Fibroblast of mammary gland (primary cell): ENCODE measurements around the gene HEXIM2.

Experiments
- DNase-seq: peaks from one replicate; pipeline ENCODE4 v3.0.0-alpha.2; 2010; ENCODE audit warnings: low read depth
- H3K4me3 ChIP-seq: 2 replicates; pipeline ENCODE4 v1.5.1; 2011; ENCODE audit warnings: low read depth, mild to moderate bottlenecking, low read length, moderate library complexity; ENCODE audit not compliant: control insufficient read depth
- TF ChIP-seq, protein P1 (sequence below): conservative IDR thresholded peaks from 2 replicates; pipeline ENCODE4 v1.5.1; 2011; ENCODE audit warnings: low read depth, low read length, inconsistent platforms; ENCODE audit not compliant: control insufficient read depth, insufficient read depth

Gene HEXIM2

DNA sequence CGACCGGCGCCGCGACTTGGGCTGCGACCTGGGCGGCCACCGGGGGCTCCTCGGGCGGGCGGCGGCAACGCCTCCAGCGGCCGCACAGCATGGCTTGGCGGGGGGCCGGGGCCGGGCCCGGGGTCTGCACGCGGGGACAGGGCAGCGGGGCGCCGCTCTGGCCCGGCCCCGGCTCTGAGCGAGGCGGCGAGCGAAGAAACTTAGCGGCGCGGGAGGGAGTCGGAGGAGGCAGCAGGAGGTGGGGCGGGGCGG is 29.4 kb upstream of the HEXIM2 start, which contains the start of gene PLCD3:
TSS of gene PLCD3 (minus strand) at position 196 of the 252 bp plus-strand sequence. CDS start at position 91, 105 bp downstream.
- DNase-seq, result no peak
- TF ChIP-seq, protein P1, sequence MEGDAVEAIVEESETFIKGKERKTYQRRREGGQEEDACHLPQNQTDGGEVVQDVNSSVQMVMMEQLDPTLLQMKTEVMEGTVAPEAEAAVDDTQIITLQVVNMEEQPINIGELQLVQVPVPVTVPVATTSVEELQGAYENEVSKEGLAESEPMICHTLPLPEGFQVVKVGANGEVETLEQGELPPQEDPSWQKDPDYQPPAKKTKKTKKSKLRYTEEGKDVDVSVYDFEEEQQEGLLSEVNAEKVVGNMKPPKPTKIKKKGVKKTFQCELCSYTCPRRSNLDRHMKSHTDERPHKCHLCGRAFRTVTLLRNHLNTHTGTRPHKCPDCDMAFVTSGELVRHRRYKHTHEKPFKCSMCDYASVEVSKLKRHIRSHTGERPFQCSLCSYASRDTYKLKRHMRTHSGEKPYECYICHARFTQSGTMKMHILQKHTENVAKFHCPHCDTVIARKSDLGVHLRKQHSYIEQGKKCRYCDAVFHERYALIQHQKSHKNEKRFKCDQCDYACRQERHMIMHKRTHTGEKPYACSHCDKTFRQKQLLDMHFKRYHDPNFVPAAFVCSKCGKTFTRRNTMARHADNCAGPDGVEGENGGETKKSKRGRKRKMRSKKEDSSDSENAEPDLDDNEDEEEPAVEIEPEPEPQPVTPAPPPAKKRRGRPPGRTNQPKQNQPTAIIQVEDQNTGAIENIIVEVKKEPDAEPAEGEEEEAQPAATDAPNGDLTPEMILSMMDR, result no peak
- H3K4me3 ChIP-seq, result peak within 1 kb of the TSS; percentile 70

DNA sequence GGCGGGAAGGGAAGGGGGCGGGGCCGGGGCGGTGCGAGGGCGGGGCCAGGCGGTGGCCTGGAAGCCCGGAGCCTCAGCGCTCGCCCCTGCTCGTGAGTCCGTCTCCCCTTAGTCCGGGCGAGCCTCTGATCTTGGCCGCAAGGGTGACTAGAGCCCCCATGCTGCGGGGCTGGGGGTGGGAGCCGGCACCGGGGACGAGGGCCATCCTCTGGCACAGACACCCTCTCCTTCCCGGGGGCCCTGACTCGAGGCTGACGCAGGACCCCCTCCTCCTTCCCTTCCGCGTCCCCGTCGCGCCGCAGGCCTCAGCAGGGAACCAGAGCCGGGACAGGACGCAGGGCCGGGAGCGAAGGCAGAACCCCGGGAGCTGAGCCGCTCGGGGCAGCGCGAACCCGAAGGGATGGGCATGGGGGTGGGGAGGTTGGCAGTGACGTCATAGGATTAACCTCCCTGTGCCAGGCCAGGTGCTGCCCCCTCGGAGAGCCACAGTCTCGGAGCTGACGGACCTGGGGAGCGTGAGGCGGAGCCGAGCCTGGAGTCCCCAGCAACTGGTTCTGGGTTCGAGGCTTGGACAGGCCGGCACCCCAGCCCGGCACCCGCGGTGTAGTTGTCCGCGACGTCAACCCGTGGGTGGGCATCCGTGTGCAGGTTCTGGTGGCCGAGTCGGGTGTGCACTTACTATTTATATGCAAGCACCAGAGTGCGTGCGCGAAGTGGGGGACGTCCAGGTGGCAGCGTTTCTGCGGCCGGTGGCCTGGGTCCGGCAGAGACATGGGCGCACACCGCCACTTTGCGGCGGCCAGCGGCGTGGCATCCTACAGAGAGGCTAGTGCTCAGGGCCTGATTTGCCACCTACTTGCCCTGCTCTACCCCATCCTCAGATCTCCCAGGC is 28.9 kb upstream of the HEXIM2 start:
- peak; percentile 68 for DNase-seq
- peak overlapping the region; percentile 70 for H3K4me3 ChIP-seq
- TF ChIP-seq, protein P1, result peak; percentile 76

DNA sequence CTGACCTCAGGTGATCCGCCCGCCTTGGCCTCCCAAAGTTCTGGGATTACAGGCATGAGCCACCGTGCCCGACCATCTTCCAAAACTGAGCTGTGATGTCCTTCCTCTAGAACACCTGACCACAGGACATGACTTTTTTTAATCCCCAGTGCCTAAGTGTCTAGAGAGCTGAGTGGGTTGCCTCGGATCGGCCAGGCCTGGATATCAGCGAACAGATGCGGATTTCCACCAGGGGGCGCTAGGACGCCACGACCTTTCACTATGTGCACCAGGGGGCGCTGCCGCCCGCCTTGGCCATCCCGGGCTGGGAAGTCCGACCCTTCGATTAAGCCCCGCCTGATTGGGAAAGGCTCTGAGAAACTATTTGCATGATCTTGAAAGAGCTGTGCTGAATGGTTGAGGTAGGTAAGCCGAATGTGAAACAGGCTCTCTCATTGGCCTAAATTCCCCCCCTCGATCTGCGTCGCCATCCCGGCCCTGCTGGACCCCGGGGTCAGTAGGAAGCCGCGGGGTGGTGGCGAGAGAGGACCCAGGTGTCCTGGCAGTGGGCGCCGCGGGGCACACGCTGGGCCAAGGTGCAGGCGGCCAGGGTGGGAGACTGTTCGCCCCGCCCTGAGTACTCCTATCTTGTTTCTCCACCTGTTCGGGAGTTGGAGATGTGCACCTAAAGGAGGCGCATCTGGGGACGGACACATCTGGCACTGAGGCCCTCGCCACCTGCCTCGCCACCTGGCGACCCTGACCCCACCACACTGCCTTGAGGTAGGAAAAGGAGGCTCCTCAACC is 26.3 kb upstream of the HEXIM2 start, which contains the start of gene ACBD4:
TSS of gene ACBD4 (plus strand) at position 496 of the 786 bp plus-strand sequence. CDS start 458 bp downstream, outside the sequence.
- TF ChIP-seq, protein P1, result peak; percentile 100
- peak; percentile 98 for DNase-seq
- H3K4me3 ChIP-seq, result peak within 1 kb of the TSS; percentile 72

DNA sequence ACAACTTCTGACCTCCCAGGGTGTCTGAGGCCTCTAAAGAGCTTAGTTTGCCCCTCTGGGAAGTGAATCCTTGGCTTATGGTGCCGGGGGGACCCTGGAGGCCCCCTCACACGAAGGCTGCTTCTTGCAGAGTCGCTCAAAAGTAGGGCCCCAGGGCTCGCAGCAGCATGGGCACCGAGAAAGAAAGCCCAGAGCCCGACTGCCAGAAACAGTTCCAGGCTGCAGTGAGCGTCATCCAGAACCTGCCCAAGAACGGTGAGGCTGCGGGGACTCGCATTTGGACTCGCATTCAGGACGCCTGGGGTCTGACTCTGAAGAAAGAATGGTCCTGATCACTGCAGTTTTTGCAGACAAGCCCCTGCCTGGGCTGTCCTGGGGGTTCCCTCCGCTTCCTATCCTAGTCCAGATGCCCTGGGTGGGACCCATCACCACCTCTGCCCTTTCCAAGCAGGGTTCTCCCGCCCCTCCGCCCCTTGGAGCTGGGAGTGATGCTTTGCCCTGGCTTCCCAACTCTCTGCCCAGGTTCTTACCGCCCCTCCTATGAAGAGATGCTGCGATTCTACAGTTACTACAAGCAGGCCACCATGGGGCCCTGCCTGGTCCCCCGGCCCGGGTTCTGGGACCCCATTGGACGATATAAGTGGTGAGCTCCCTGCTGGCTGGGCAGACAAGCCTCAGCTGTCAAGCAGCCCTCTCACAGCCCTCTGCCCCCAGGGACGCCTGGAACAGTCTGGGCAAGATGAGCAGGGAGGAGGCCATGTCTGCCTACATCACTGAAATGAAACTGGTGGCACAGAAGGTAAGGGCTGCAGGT is 25.5 kb upstream of the HEXIM2 start:
- TF ChIP-seq, protein P1, result no peak
- peak overlapping the region; percentile 72 for H3K4me3 ChIP-seq
- DNase-seq, result no peak

DNA sequence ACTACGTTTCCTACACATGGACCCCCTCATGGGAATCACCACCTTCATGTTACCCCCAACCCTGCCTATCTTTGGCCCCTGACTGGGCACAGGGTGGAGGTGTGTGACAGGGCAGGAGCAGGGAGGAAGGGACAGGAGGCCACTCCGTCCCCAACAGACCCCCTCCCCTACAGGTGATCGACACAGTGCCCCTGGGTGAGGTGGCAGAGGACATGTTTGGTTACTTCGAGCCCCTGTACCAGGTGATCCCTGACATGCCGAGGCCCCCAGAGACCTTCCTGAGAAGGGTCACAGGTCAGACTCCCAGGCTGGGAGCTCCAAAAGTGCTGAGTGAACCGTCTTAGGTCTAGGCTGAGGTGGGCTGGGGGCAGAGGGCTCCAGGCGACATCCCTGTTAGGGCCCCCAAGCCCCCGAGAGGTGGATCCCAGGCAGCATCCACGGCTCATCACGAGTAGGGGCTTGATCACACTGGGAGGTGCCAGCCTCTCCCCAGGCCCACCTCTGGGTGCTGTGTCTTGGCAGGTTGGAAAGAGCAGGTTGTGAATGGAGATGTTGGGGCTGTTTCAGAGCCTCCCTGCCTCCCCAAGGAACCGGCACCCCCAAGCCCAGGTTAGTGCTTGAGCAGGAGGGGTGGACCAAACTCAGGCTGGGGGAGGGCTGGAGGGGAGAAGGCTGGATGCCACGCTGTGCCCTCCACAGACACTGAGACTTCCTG is 24.7 kb upstream of the HEXIM2 start:
- DNase-seq, result no peak
- TF ChIP-seq, protein P1, result no peak
- H3K4me3 ChIP-seq, result no peak overlapping the region
